ENCODE data around the gene NT5DC3. TPM values are rescaled to one million over a fixed set of nuclear protein-coding genes. Genes with fewer than 3 reads are reported as not detected.

NT5DC3 gene
- total RNA-seq, 1 donor from 2014 or later, result 9.1 TPM

- peaks cover 7% of the 10 kb centered on the region for H3K27me3 Mint-ChIP-seq (ENCODE audit: low read depth)
- H3K4me1 Mint-ChIP-seq, result no peaks in the 10 kb centered on the region
- H3K4me3 Mint-ChIP-seq, result no peak overlapping the region
- DNase-seq (ENCODE audit: low spot score in 2 of 2, unreplicated experiment in 2 of 2), result no peak
- peaks cover 5% of the 10 kb centered on the region for H3K9me3 Mint-ChIP-seq
- no peak overlapping the region for H3K27ac Mint-ChIP-seq
- no peaks in the 10 kb centered on the region for H3K36me3 Mint-ChIP-seq
- TF ChIP-seq CTCF (IDR thresholded peaks at IDR 0.05; ENCODE audit: unreplicated experiment), result no peak
These were observed 112.7 kb downstream of the NT5DC3 start for GRCh38 chr12:103728323-103728722.

GRCh38 chr12:103727638-103728037, 113.4 kb downstream of the NT5DC3 start:
- H3K9me3 Mint-ChIP-seq, result peaks cover 5% of the 10 kb centered on the region
- no peak overlapping the region for H3K4me3 Mint-ChIP-seq
- no peak for TF ChIP-seq CTCF (IDR thresholded peaks at IDR 0.05; ENCODE audit: unreplicated experiment)
- no peak for DNase-seq (ENCODE audit: low spot score in 2 of 2, unreplicated experiment in 2 of 2)
- H3K27ac Mint-ChIP-seq, result no peak overlapping the region
- H3K36me3 Mint-ChIP-seq, result no peaks in the 10 kb centered on the region
- H3K4me1 Mint-ChIP-seq, result no peaks in the 10 kb centered on the region
- H3K27me3 Mint-ChIP-seq (ENCODE audit: low read depth), result peaks cover 7% of the 10 kb centered on the region

DNA sequence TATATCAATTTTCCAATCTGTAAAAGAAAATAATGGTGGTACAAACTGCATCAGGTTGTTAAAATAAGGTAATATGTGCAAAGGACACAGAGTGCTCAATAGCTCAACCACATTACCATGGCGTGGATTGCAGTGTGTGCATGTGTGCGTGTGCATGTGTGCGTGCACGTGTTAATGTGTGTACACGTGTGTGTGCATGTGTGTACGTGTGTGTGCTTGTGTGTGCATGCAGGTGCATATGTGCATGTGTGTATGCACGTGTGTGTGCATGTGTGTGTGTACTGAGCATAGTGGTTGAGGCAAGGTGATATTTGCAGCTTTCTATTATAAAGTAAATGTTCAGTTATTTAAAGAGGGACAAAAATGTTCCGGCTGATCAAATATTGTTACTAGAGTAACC, 115.6 kb downstream of the NT5DC3 start:
- H3K4me3 Mint-ChIP-seq, result no peak overlapping the region
- H3K27ac Mint-ChIP-seq, result no peak overlapping the region
- peaks cover 4% of the 10 kb centered on the region for H3K27me3 Mint-ChIP-seq (ENCODE audit: low read depth)
- DNase-seq (ENCODE audit: low spot score in 2 of 2, unreplicated experiment in 2 of 2), result no peak
- no peaks in the 10 kb centered on the region for H3K9me3 Mint-ChIP-seq
- H3K4me1 Mint-ChIP-seq, result no peaks in the 10 kb centered on the region
- H3K36me3 Mint-ChIP-seq, result no peaks in the 10 kb centered on the region
- TF ChIP-seq CTCF (IDR thresholded peaks at IDR 0.05; ENCODE audit: unreplicated experiment), result no peak

Other genes starting within 250 kb of the NT5DC3 start
- 765 to 795 TPM (median 788 TPM) in 3 replicates for gene HSP90B1, start 89.2 kb upstream of the NT5DC3 start, total RNA-seq
- gene TDG, start 124.6 kb upstream of the NT5DC3 start, total RNA-seq, result 46.2 to 48.5 TPM (median 48.2 TPM) in 3 replicates
- 10.1 to 13.1 TPM (median 11.1 TPM) in 3 replicates for gene GLT8D2, start 209.0 kb upstream of the NT5DC3 start, total RNA-seq
- 11.4 to 14.8 TPM (median 13.8 TPM) in 3 replicates for gene HCFC2, start 223.3 kb upstream of the NT5DC3 start, total RNA-seq

All from mesothelial cell of epicardium (in vitro differentiated cells).